ENCODE results near the gene NRP1. TPM values are rescaled to one million over a fixed set of nuclear protein-coding genes. Genes with fewer than 3 reads are reported as not detected.

Gene NRP1
- total and polyA plus RNA-seq, 2 of the 8 experiments (the other 6 are each of a cell fraction or from before 2014, with no cell fraction given), result 1.2 to 2.1 TPM

- Histone ChIP-seq H2AFZ (ENCODE audit: low read length) (no peak overlapping the region), H3K4ac (replicated peaks; ENCODE audit: insufficient read length, low read depth, low read length) (no peak overlapping the region), H4K20me1 (replicated peaks in 1 of 2; ENCODE audit: control insufficient read depth in 1 of 2, insufficient read depth in 2 of 2, low read length in 2 of 2) (no peaks in the 10 kb centered on the region), H3K4me3 (ENCODE audit: extremely low read depth in 1 of 4, insufficient read depth in 2 of 4, low read depth in 3 of 4, low read length in 4 of 4) (no peak overlapping the region), H3K23ac (ENCODE audit: insufficient read length) (no peak overlapping the region), H3K18ac (ENCODE audit: extremely low read depth, low read length) (no peak overlapping the region), H3K14ac (ENCODE audit: insufficient read length) (no peak overlapping the region), H3K4me2 (ENCODE audit: insufficient read depth in 1 of 2, low read depth in 2 of 2, low read length in 2 of 2) (no peak overlapping the region), H3K9ac (replicated peaks in 1 of 4; ENCODE audit: extremely low read depth in 1 of 4, low read depth in 3 of 4, low read length in 3 of 4) (no peak overlapping the region), H2BK120ac (replicated peaks; ENCODE audit: low read depth, low read length) (no peak overlapping the region), H4K91ac (replicated peaks; ENCODE audit: insufficient read length, low read length) (no peak overlapping the region), H3K23me2 (ENCODE audit: low read depth, low read length) (no peaks in the 10 kb centered on the region), H3K79me1 (ENCODE audit: low read depth, low read length) (no peaks in the 10 kb centered on the region), H3K27me3 (replicated peaks in 1 of 4; ENCODE audit: control insufficient read depth in 3 of 4, extremely low read depth in 1 of 4, insufficient read depth in 3 of 4, low read length in 3 of 4) (no peaks in the 10 kb centered on the region), H3K9me3 (ENCODE audit: insufficient read depth in 2 of 2, low read depth in 1 of 2, low read length in 1 of 2) (no peaks in the 10 kb centered on the region; a peak in 1 of 4 replicates), H2BK12ac (ENCODE audit: low read depth, low read length) (no peak overlapping the region), H2BK20ac (ENCODE audit: low read length) (no peak overlapping the region), H2BK15ac (ENCODE audit: low read length) (no peak overlapping the region), H3K4me1 (replicated peaks in 1 of 4; ENCODE audit: control insufficient read depth in 3 of 4, insufficient read depth in 4 of 4, low read length in 3 of 4) (no peaks in the 10 kb centered on the region), H3K79me2 (ENCODE audit: control insufficient read depth in 1 of 2, insufficient read depth in 2 of 2, low read length in 2 of 2) (no peaks in the 10 kb centered on the region), H2AK5ac (ENCODE audit: low read depth, low read length) (no peak overlapping the region), H2BK5ac (ENCODE audit: low read depth, low read length) (no peak overlapping the region), H4K8ac (ENCODE audit: extremely low read depth, insufficient read depth, low read length) (no peak overlapping the region), H3K27ac (ENCODE audit: low read depth, low read length) (no peak overlapping the region), H4K5ac (ENCODE audit: insufficient read length, low read depth, low read length) (no peak overlapping the region), H3K56ac (replicated peaks; ENCODE audit: insufficient read length, low read depth, low read length) (no peak overlapping the region), H3K36me3 (ENCODE audit: control insufficient read depth in 2 of 4, insufficient read depth in 4 of 4, low read length in 3 of 4) (no peaks in the 10 kb centered on the region)
- ChIA-PET CTCF (ENCODE audit: partially characterized antibody) (interaction anchor here (1.0 to 2.3 kb wide), 9 partner anchors 11 to 1624 kb away, joined by 3 to 12 read pairs (median 5); no protein-coding TSS in a partner anchor), POLR2A (ENCODE audit: partially characterized antibody) (no interaction called here)
- TF ChIP-seq SIN3A (conservative IDR thresholded peaks at IDR 0.05 in 1 of 2, IDR thresholded peaks at IDR 0.05 in 1 of 2; ENCODE audit: low read depth in 1 of 2, low read length in 2 of 2) (no peak), BCL11A (IDR thresholded peaks at IDR 0.05; ENCODE audit: low read depth in 2 of 2, low read length in 2 of 2) (no peak), SP2 (IDR thresholded peaks at IDR 0.05; ENCODE audit: low read length) (no peak), E2F6 (IDR thresholded peaks at IDR 0.05) (no peak), KDM1A (IDR thresholded peaks at IDR 0.05; ENCODE audit: borderline replicate concordance, low read length) (no peak), CHD1 (IDR thresholded peaks at IDR 0.05; ENCODE audit: low read depth, low read length) (no peak), SP4 (IDR thresholded peaks at IDR 0.05; ENCODE audit: low read length) (no peak), CBX8 (IDR thresholded peaks at IDR 0.05; ENCODE audit: borderline replicate concordance, low read depth, low read length) (no peak), BRCA1 (IDR thresholded peaks at IDR 0.05; ENCODE audit: low read depth, low read length) (no peak), EGR1 (IDR thresholded peaks at IDR 0.05; ENCODE audit: borderline replicate concordance, low read depth, low read length) (no peak)
- FAIRE-seq (no peak), DNase-seq (ENCODE audit: low read depth in 1 of 2, low spot score in 2 of 2) (no peak)
- WGBS, 2 experiments (ENCODE audit: extremely low coverage in 1 of 2, insufficient coverage in 1 of 2, insufficient read length in 1 of 2, insufficient replicate concordance in 2 of 2, low coverage in 1 of 2, low lambda C conversion rate in 2 of 2, missing lambda C conversion rate in 1 of 2), result 88% methylated on average over 5 of the region's 5 CpGs; no CpG with 5 or more reads in 1 of the 2 experiments
These were observed 179.9 kb downstream of the NRP1 start for GRCh38 chr10:33154590-33154989.
